PC-3 (cell line): ENCODE measurements around the gene ZFP92. TPM values are rescaled to one million over a fixed set of nuclear protein-coding genes. Genes with fewer than 3 reads are reported as not detected.

Source experiments
- ATAC-seq: fragments of 200-7000 bp; cut with Tn5 transposase; 2 replicates; pipeline ENCODE4 v1.9.1; 2020; ENCODE audit warnings: mild to moderate bottlenecking, moderate library complexity
- BruUV-seq: library from RNA; stranded (reverse); fragments of 400-500 nt; replicated peaks from 2 replicates; lab custom pipeline; 2021; lab: Mats Ljungman, UMichigan
- CTCF ChIA-PET: fragments of 300-600 bp; sonication (Branson Sonifier 250); formaldehyde crosslinking; loops from one replicate; lab custom pipeline; 2022; ENCODE audit warnings: antibody characterized with exemption; lab: Charles Lee
- POLR2A ChIA-PET: fragments of 300-600 bp; sonication (Branson Sonifier 250); formaldehyde crosslinking; loops from one replicate; lab custom pipeline; 2022; ENCODE audit warnings: antibody characterized with exemption; ENCODE audit not compliant: unreplicated experiment; lab: Charles Lee
- DNase-seq: peaks from one replicate; pipeline ENCODE4 v3.0.0-alpha.2; 2015
- H2AFZ ChIP-seq: fragments of 300-600 bp; sonication (generic); 2 replicates; pipeline ENCODE4 v1.6.0; 2016; ENCODE audit warnings: antibody characterized with exemption, low read length
- H3F3A ChIP-seq: fragments of 300-600 bp; sonication (generic); one replicate; pipeline ENCODE4 v1.6.0; 2017; ENCODE audit warnings: antibody characterized with exemption, low read length, control low read depth, mild to moderate bottlenecking; ENCODE audit not compliant: unreplicated experiment
- H3K27ac ChIP-seq: fragments of 300-600 bp; sonication (generic); 2 replicates; pipeline ENCODE4 v1.5.1; 2016; ENCODE audit warnings: mild to moderate bottlenecking, low read length
- H3K27me3 ChIP-seq: fragments of 300-600 bp; sonication (generic); 2 replicates; pipeline ENCODE4 v1.6.1; 2016; ENCODE audit warnings: low read length, mixed read lengths
- H3K36me3 ChIP-seq: fragments of 300-600 bp; sonication (generic); 2 replicates; pipeline ENCODE4 v1.6.1; 2016; ENCODE audit warnings: low read depth, mixed run types, low read length, mixed read lengths
- H3K4me1 ChIP-seq: fragments of 300-600 bp; sonication (generic); 2 replicates; pipeline ENCODE4 v1.5.1; 2016; ENCODE audit warnings: low read length; ENCODE audit not compliant: insufficient read depth
- H3K4me2 ChIP-seq: fragments of 300-600 bp; sonication (generic); 2 replicates; pipeline ENCODE4 v1.6.0; 2016; ENCODE audit warnings: low read length
- H3K4me3 ChIP-seq: fragments of 300-600 bp; sonication (generic); 2 replicates; pipeline ENCODE4 v1.5.1; 2016; ENCODE audit warnings: mild to moderate bottlenecking, low read length, mixed read lengths
- H3K79me2 ChIP-seq: fragments of 300-600 bp; sonication (generic); 2 replicates; pipeline ENCODE4 v1.6.1; 2017; ENCODE audit warnings: low read length, mixed read lengths
- H3K9ac ChIP-seq: fragments of 300-600 bp; sonication (generic); 2 replicates; pipeline ENCODE4 v1.6.0; 2016; ENCODE audit warnings: mild to moderate bottlenecking, low read length
- H3K9me2 ChIP-seq: fragments of 300-600 bp; sonication (generic); replicated peaks from 2 replicates; pipeline ENCODE4 v1.6.1; 2016; ENCODE audit warnings: mixed run types, low read length, mixed read lengths
- H3K9me3 ChIP-seq: fragments of 300-600 bp; sonication (generic); 2 replicates; pipeline ENCODE4 v1.6.1; 2016; ENCODE audit warnings: low read length, mixed read lengths
- H4K20me1 ChIP-seq: fragments of 300-600 bp; sonication (generic); 2 replicates; pipeline ENCODE4 v1.6.1; 2016; ENCODE audit warnings: low read length, mixed read lengths
- EZH2 ChIP-seq: fragments of 300-600 bp; sonication (generic); IDR thresholded peaks from one replicate; pipeline ENCODE4 v1.6.1; 2017; ENCODE audit warnings: antibody characterized with exemption, mild to moderate bottlenecking, low read length; ENCODE audit not compliant: unreplicated experiment
- EZH2phosphoT487 ChIP-seq: fragments of 300-600 bp; sonication (generic); IDR thresholded peaks from 2 replicates; pipeline ENCODE4 v1.6.1; 2018; ENCODE audit warnings: mild to moderate bottlenecking, antibody characterized with exemption, low read length, borderline replicate concordance
- intact Hi-C: fragments of 100-400 bp; cut with micrococcal nuclease; formaldehyde crosslinking; loops from 2 replicates; pipeline ENCODE4 v1.9.0; 2023
- total RNA-seq: library from RNA; depleted of rRNA; stranded (reverse); fragments of >200 nt; gene quantifications from 2 replicates; pipeline ENCODE4 v1.2.3, GENCODE V29; 2014
- TF ChIP-seq, protein P1 (sequence below): fragments of 300-600 bp; sonication (generic); conservative IDR thresholded peaks from 2 replicates; pipeline ENCODE4 v1.5.1; 2017; ENCODE audit warnings: antibody characterized with exemption, low read depth, mild to moderate bottlenecking, low read length

Gene ZFP92
- total RNA-seq, 1 experiment from 2014 or later = not detected

GRCh38 chrX:153438532-153438931 is 27.3 kb downstream of the ZFP92 start:
- Histone ChIP-seq H3K4me2 (no peak overlapping the region), H3K9me2 (no peaks in the 10 kb centered on the region), H3K27me3 (no peaks in the 10 kb centered on the region), H3K4me3 (no peak overlapping the region), H3K9me3 (no peaks in the 10 kb centered on the region), H3K4me1 (peaks cover 2% of the 10 kb centered on the region; the same call in 1 of the 2 replicates), H3K79me2 (no peaks in the 10 kb centered on the region), H2AFZ (no peak overlapping the region), H3F3A (no peaks in the 10 kb centered on the region), H4K20me1 (no peaks in the 10 kb centered on the region), H3K36me3 (no peaks in the 10 kb centered on the region), H3K9ac (no peak overlapping the region), H3K27ac (no peak overlapping the region)
- DNase-seq (no peak), ATAC-seq (no peak)
- TF ChIP-seq EZH2phosphoT487 = no peak
- TF ChIP-seq, protein P1, sequence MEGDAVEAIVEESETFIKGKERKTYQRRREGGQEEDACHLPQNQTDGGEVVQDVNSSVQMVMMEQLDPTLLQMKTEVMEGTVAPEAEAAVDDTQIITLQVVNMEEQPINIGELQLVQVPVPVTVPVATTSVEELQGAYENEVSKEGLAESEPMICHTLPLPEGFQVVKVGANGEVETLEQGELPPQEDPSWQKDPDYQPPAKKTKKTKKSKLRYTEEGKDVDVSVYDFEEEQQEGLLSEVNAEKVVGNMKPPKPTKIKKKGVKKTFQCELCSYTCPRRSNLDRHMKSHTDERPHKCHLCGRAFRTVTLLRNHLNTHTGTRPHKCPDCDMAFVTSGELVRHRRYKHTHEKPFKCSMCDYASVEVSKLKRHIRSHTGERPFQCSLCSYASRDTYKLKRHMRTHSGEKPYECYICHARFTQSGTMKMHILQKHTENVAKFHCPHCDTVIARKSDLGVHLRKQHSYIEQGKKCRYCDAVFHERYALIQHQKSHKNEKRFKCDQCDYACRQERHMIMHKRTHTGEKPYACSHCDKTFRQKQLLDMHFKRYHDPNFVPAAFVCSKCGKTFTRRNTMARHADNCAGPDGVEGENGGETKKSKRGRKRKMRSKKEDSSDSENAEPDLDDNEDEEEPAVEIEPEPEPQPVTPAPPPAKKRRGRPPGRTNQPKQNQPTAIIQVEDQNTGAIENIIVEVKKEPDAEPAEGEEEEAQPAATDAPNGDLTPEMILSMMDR = peak; percentile 36; the same call in 1 of the 2 replicates
- intact Hi-C loops = no loop called here
- BruUV-seq = no TSS peak
- POLR2A ChIA-PET = no interaction called here
- CTCF ChIA-PET = no interaction called here

DNA sequence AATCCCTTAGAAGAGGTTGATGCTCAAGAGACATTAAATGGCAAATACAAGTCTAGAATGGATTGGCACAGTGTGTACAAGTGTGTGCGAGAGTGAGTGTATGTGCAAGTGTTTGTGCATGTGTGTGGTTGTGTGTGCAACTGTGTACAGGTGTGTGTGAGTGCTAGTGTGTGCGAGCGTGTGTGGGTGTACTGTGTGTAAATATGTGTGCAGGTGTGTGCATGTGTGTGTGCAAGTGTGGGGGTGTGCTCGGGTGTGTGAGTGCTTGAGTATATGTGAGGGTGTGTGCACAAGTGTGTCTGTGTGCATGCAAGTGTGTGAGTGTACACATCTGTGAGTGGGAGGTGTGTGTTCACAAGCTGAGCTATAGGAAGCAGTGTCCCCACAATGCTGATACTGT is 28.7 kb downstream of the ZFP92 start:
- DNase-seq (no peak), ATAC-seq (no peak)
- Histone ChIP-seq H3F3A (no peaks in the 10 kb centered on the region), H3K36me3 (no peaks in the 10 kb centered on the region), H3K4me2 (no peak overlapping the region), H3K27me3 (no peaks in the 10 kb centered on the region), H3K4me3 (no peak overlapping the region), H3K4me1 (peaks cover 6% of the 10 kb centered on the region; the same call in 1 of the 2 replicates), H4K20me1 (no peaks in the 10 kb centered on the region), H3K79me2 (no peaks in the 10 kb centered on the region), H2AFZ (no peak overlapping the region), H3K27ac (no peak overlapping the region), H3K9me2 (no peaks in the 10 kb centered on the region), H3K9me3 (no peaks in the 10 kb centered on the region), H3K9ac (no peak overlapping the region)
- TF ChIP-seq, protein P1 = no peak
- no peak for TF ChIP-seq EZH2phosphoT487
- no peak for TF ChIP-seq EZH2
- ChIA-PET POLR2A (no interaction called here), CTCF (no interaction called here)
- no TSS peak for BruUV-seq
- intact Hi-C loops = no loop called here

DNA sequence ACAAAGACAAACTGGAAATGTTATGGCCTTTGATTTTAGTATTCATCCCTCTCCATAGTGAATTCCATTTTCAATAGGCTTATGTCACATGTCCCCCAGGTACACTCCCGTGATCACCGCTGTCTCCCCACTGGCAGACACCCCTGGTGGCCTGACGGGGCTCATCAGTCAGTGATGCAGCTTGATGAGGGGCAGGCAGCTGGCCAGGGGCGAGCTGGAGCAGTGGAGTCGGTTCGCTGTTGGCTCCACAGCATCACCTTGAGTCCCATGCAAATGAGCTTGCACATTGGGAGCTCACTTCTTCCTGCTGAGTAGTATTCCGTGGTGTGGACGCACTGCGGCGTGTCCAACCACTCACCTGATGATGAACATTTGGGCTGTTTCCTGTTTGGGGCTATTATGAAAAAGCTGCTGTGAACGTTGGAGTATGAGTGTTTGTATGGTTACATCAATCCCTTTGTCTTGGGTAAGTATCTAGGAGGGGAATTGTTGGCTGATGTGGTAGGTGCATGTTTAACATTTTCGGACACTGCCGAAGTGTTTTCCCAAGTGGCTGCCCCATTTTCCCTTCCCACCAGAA is 29.4 kb downstream of the ZFP92 start:
- Histone ChIP-seq H3K27me3 (no peaks in the 10 kb centered on the region), H4K20me1 (no peaks in the 10 kb centered on the region), H3K79me2 (no peaks in the 10 kb centered on the region), H3K4me2 (no peak overlapping the region), H3F3A (no peaks in the 10 kb centered on the region), H3K27ac (no peak overlapping the region), H3K9me2 (no peaks in the 10 kb centered on the region), H3K4me1 (peaks cover 6% of the 10 kb centered on the region; the same call in 1 of the 2 replicates), H2AFZ (no peak overlapping the region), H3K4me3 (no peak overlapping the region), H3K9ac (no peak overlapping the region), H3K9me3 (no peaks in the 10 kb centered on the region), H3K36me3 (no peaks in the 10 kb centered on the region)
- DNase-seq (no peak), ATAC-seq (no peak)
- intact Hi-C loops = no loop called here
- BruUV-seq = no TSS peak
- ChIA-PET CTCF (no interaction called here), POLR2A (no interaction called here)
- TF ChIP-seq EZH2 = no peak
- TF ChIP-seq, protein P1 = no peak
- TF ChIP-seq EZH2phosphoT487 = no peak
